ENCODE measurements around the gene PDK4.

Gene PDK4

DNA sequence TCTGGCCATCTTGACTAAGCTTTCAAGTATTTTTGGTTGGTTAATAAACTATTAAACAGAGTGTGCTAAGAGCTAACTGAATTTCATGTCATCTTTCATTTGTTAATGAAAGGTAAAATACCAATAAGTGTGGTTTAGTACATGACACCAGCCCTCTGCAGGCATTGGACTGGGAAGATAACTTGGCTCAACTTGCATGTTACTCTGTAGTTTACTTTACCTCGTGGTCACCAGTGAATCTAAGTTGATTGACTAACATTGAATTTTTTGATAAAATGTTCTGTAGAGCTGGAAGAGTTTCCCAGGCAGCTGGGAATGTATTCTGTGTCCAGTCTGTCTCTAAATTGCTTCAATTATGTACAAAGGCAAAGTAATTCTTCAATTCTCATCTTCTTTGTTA lies 60.7 kb downstream of the PDK4 start:
- in situ Hi-C loops (cut with HindIII; ENCODE audit: low sequenced_read_pairs): no loop called here

GRCh38 chr7:95534796-95535195 lies 61.5 kb downstream of the PDK4 start:
- in situ Hi-C loops (cut with HindIII; ENCODE audit: low sequenced_read_pairs): no loop called here
